Middle frontal gyrus (tissue), 1 donor: ENCODE measurements around the gene CSMD2.

ENCODE experiments used
- DNase-seq: peaks from one replicate; pipeline ENCODE4 v3.0.0-alpha.2; 2015; ENCODE audit warnings: low spot score; ENCODE audit errors: extremely low spot score

CSMD2 gene

GRCh38 chr1:33719771-33720670 is 445.0 kb downstream of the CSMD2 start:
- no peak for DNase-seq

GRCh38 chr1:33719326-33719725 is 445.7 kb downstream of the CSMD2 start:
- no peak for DNase-seq

GRCh38 chr1:33718186-33718585 is 446.8 kb downstream of the CSMD2 start:
- no peak for DNase-seq

- DNase-seq, result no peak
These were observed 447.9 kb downstream of the CSMD2 start for GRCh38 chr1:33716976-33717688.

- no peak for DNase-seq
These were observed 449.7 kb downstream of the CSMD2 start for GRCh38 chr1:33715195-33715811.

GRCh38 chr1:33714421-33714820 is 450.6 kb downstream of the CSMD2 start:
- DNase-seq, result no peak

GRCh38 chr1:33713058-33713877 is 451.8 kb downstream of the CSMD2 start:
- no peak for DNase-seq

- DNase-seq, result no peak
These were observed 452.8 kb downstream of the CSMD2 start for GRCh38 chr1:33712186-33712585.

GRCh38 chr1:33711511-33711910 is 453.5 kb downstream of the CSMD2 start:
- no peak for DNase-seq

GRCh38 chr1:33710967-33711366 is 454.1 kb downstream of the CSMD2 start:
- DNase-seq, result no peak

GRCh38 chr1:33709783-33710718 is 455.0 kb downstream of the CSMD2 start:
- no peak for DNase-seq

- DNase-seq, result no peak
These were observed 455.8 kb downstream of the CSMD2 start for GRCh38 chr1:33709174-33709782.

GRCh38 chr1:33706634-33707255 is 458.3 kb downstream of the CSMD2 start:
- no peak for DNase-seq

- DNase-seq, result no peak
These were observed 461.6 kb downstream of the CSMD2 start for GRCh38 chr1:33703464-33703863.

GRCh38 chr1:33698361-33699035 is 466.5 kb downstream of the CSMD2 start:
- DNase-seq, result no peak

- DNase-seq, result no peak
These were observed 467.2 kb downstream of the CSMD2 start for GRCh38 chr1:33697816-33698215.

GRCh38 chr1:33696962-33697361 is 468.1 kb downstream of the CSMD2 start:
- no peak for DNase-seq

- DNase-seq, result no peak
These were observed 468.7 kb downstream of the CSMD2 start for GRCh38 chr1:33696311-33696710.
